Measurements from ENCODE around the gene NDFIP1.

GRCh38 chr5:142200387-142200786, 91.8 kb downstream of the NDFIP1 start:
- TF ChIP-seq HOXD13 (CRISPR knock-in tag; IDR thresholded peaks at IDR 0.05; ENCODE audit: borderline replicate concordance) (no peak), BCL11B (tag by site-specific recombination; IDR thresholded peaks at IDR 0.05; ENCODE audit: low read depth) (no peak), MYNN (tag by site-specific recombination; IDR thresholded peaks at IDR 0.05; ENCODE audit: borderline replicate concordance) (no peak), ZNF529 (tag by site-specific recombination; IDR thresholded peaks at IDR 0.05; ENCODE audit: insufficient replicate concordance) (no peak), WT1 (tag by site-specific recombination; IDR thresholded peaks at IDR 0.05) (no peak), ZNF121 (tag by site-specific recombination; IDR thresholded peaks at IDR 0.05) (no peak), ZNF133 (tag by site-specific recombination; IDR thresholded peaks at IDR 0.05) (no peak), ZNF555 (tag by site-specific recombination; conservative IDR thresholded peaks at IDR 0.05) (no peak)
- TF ChIP-seq, protein P1, sequence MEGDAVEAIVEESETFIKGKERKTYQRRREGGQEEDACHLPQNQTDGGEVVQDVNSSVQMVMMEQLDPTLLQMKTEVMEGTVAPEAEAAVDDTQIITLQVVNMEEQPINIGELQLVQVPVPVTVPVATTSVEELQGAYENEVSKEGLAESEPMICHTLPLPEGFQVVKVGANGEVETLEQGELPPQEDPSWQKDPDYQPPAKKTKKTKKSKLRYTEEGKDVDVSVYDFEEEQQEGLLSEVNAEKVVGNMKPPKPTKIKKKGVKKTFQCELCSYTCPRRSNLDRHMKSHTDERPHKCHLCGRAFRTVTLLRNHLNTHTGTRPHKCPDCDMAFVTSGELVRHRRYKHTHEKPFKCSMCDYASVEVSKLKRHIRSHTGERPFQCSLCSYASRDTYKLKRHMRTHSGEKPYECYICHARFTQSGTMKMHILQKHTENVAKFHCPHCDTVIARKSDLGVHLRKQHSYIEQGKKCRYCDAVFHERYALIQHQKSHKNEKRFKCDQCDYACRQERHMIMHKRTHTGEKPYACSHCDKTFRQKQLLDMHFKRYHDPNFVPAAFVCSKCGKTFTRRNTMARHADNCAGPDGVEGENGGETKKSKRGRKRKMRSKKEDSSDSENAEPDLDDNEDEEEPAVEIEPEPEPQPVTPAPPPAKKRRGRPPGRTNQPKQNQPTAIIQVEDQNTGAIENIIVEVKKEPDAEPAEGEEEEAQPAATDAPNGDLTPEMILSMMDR (tag by site-specific recombination; IDR thresholded peaks at IDR 0.05): no peak
- TF ChIP-seq, protein P2, sequence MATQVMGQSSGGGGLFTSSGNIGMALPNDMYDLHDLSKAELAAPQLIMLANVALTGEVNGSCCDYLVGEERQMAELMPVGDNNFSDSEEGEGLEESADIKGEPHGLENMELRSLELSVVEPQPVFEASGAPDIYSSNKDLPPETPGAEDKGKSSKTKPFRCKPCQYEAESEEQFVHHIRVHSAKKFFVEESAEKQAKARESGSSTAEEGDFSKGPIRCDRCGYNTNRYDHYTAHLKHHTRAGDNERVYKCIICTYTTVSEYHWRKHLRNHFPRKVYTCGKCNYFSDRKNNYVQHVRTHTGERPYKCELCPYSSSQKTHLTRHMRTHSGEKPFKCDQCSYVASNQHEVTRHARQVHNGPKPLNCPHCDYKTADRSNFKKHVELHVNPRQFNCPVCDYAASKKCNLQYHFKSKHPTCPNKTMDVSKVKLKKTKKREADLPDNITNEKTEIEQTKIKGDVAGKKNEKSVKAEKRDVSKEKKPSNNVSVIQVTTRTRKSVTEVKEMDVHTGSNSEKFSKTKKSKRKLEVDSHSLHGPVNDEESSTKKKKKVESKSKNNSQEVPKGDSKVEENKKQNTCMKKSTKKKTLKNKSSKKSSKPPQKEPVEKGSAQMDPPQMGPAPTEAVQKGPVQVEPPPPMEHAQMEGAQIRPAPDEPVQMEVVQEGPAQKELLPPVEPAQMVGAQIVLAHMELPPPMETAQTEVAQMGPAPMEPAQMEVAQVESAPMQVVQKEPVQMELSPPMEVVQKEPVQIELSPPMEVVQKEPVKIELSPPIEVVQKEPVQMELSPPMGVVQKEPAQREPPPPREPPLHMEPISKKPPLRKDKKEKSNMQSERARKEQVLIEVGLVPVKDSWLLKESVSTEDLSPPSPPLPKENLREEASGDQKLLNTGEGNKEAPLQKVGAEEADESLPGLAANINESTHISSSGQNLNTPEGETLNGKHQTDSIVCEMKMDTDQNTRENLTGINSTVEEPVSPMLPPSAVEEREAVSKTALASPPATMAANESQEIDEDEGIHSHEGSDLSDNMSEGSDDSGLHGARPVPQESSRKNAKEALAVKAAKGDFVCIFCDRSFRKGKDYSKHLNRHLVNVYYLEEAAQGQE (tag by site-specific recombination; IDR thresholded peaks at IDR 0.05): no peak

Data from HEK293 (cell line).